GM12878 (cell line): ENCODE results near the gene DKKL1. TPM values are rescaled to one million over a fixed set of nuclear protein-coding genes. Genes with fewer than 3 reads are reported as not detected.

Experiments used
- ATAC-seq: fragments of 200-7000 bp; cut with Tn5 transposase; 3 replicates; pipeline ENCODE4 v1.9.1; 2020; ENCODE audit warnings: mild to moderate bottlenecking, moderate library complexity
- BruUV-seq: library from RNA; stranded (reverse); fragments of 400-500 nt; replicated peaks from 2 replicates; lab custom pipeline; 2021; lab: Mats Ljungman, UMichigan
- CTCF ChIA-PET: fragments of 300-600 bp; sonication (Branson Sonifier 250); formaldehyde crosslinking; extraction: SDS; loops from one replicate; lab custom pipeline; 2021; ENCODE audit warnings: inconsistent platforms; lab: Yijun Ruan, JAX
- POLR2A ChIA-PET: fragments of 350-600 bp; formaldehyde crosslinking; extraction: SDS; loops from one replicate; lab custom pipeline; 2021; ENCODE audit warnings: inconsistent platforms; lab: Charles Lee
- RAD21 ChIA-PET: fragments of 300-600 bp; sonication (Branson Sonifier 250); formaldehyde crosslinking; loops from one replicate; lab custom pipeline; 2023; ENCODE audit warnings: antibody characterized with exemption; ENCODE audit not compliant: unreplicated experiment; lab: Charles Lee
- SMC1A ChIA-PET: fragments of 300-600 bp; sonication (Branson Sonifier 250); formaldehyde crosslinking; loops from one replicate; lab custom pipeline; 2023; ENCODE audit not compliant: unreplicated experiment, uncharacterized antibody; lab: Charles Lee
- DNase-seq: peaks from one replicate; pipeline ENCODE4 v3.0.0-alpha.2; 2011; ENCODE audit warnings: low read depth, low spot score
- FAIRE-seq: peaks from 3 replicates; lab custom pipeline; 2011; peaks lifted over from hg19 to GRCh38; lab: Jason Lieb, UNC
- H2AFZ ChIP-seq: 2 replicates; pipeline ENCODE4 v1.6.0; 2011; ENCODE audit warnings: low read depth, low read length, control low read depth; ENCODE audit not compliant: control insufficient read depth
- H3K27ac ChIP-seq: 2 replicates; pipeline ENCODE4 v1.5.1; 2011; ENCODE audit warnings: control low read depth; ENCODE audit not compliant: control insufficient read depth, insufficient read depth
- H3K27me3 ChIP-seq, 2 experiments: replicated peaks in 1 of 2; 2 replicates each; pipeline versions ENCODE4 v1.6.0 to v1.6.1; 2011; ENCODE audit warnings: low read length in 1 of 2; ENCODE audit not compliant: control insufficient read depth in 2 of 2, insufficient read depth in 2 of 2
- H3K36me3 ChIP-seq, 2 experiments: 2 replicates each; pipeline ENCODE4 v1.5.1; 2011; ENCODE audit warnings: low read length in 1 of 2; ENCODE audit not compliant: control insufficient read depth in 2 of 2, insufficient read depth in 2 of 2
- H3K4me1 ChIP-seq: 2 replicates; pipeline ENCODE4 v1.6.1; 2011; ENCODE audit warnings: mild to moderate bottlenecking, low read length, moderate library complexity, mixed read lengths; ENCODE audit not compliant: control insufficient read depth, insufficient read depth
- H3K4me2 ChIP-seq: 2 replicates; pipeline ENCODE4 v1.6.0; 2011; ENCODE audit warnings: control low read depth; ENCODE audit not compliant: control insufficient read depth, insufficient read depth
- H3K4me3 ChIP-seq: fragments of 200-600 bp; sonication (generic); 2 replicates; pipeline ENCODE4 v1.5.1; 2016
- H3K79me2 ChIP-seq: 2 replicates; pipeline ENCODE4 v1.6.0; 2011; ENCODE audit warnings: low read length; ENCODE audit not compliant: control insufficient read depth, insufficient read depth
- H3K9ac ChIP-seq: 2 replicates; pipeline ENCODE4 v1.8.0; 2011; ENCODE audit warnings: low read length, control low read depth, mixed read lengths; ENCODE audit not compliant: control insufficient read depth, insufficient read depth
- H3K9me3 ChIP-seq: replicated peaks from 3 replicates; pipeline ENCODE4 v1.5.1; 2011; ENCODE audit warnings: mild to moderate bottlenecking, low read length; ENCODE audit not compliant: control insufficient read depth, insufficient read depth
- H4K20me1 ChIP-seq: 2 replicates; pipeline ENCODE4 v1.6.0; 2011; ENCODE audit not compliant: control insufficient read depth, insufficient read depth
- CBX3 ChIP-seq: fragments of 200-600 bp; sonication (generic); IDR thresholded peaks from 2 replicates; pipeline ENCODE4 v1.6.1; 2016; ENCODE audit warnings: low read depth, borderline replicate concordance
- ESRRA ChIP-seq: IDR thresholded peaks from 2 replicates; pipeline ENCODE4 v1.6.1; 2012; ENCODE audit warnings: mild to moderate bottlenecking, low read length, improper control_type of control experiment
- LARP7 ChIP-seq: fragments of 450-650 bp; IDR thresholded peaks from 2 replicates; pipeline ENCODE4 v1.6.1; 2017; ENCODE audit warnings: mild to moderate bottlenecking
- MAX ChIP-seq: IDR thresholded peaks from 2 replicates; pipeline ENCODE4 v1.6.1; 2012; ENCODE audit warnings: low read depth, low read length, improper control_type of control experiment
- MYB ChIP-seq: fragments of 150-350 bp; IDR thresholded peaks from 2 replicates; pipeline ENCODE4 v1.6.1; 2014; ENCODE audit warnings: mild to moderate bottlenecking, low read depth, low read length, borderline replicate concordance
- ZBTB40 ChIP-seq: fragments of 450-650 bp; IDR thresholded peaks from 2 replicates; pipeline ENCODE4 v1.6.1; 2016; ENCODE audit warnings: mild to moderate bottlenecking, moderate library complexity, borderline replicate concordance
- ZZZ3 ChIP-seq: IDR thresholded peaks from 2 replicates; pipeline ENCODE4 v1.6.1; 2011; ENCODE audit warnings: low read depth; ENCODE audit not compliant: control insufficient read depth, insufficient read length
- WGBS: methylation state at CpG from one replicate; pipeline ENCODE4 v1.1.6; 2016; ENCODE audit warnings: low lambda C conversion rate; ENCODE audit not compliant: insufficient replicate concordance, insufficient coverage; ENCODE audit errors: missing lambda C conversion rate; 5-methylcytosine and 5-hydroxymethylcytosine counted together
- in situ Hi-C: fragments of 300-500 bp; cut with MboI; formaldehyde crosslinking; loops from 9 replicates; pipeline ENCODE4 v1.14.3; 2018; ENCODE audit warnings: mixed read lengths
- intact Hi-C: fragments of 100-400 bp; cut with micrococcal nuclease; formaldehyde crosslinking; loops from one replicate; pipeline ENCODE4 v1.14.2; 2022; ENCODE audit not compliant: unreplicated experiment
- polyA plus RNA-seq, 11 experiments: library from polyadenylated mRNA; depleted of rRNA in 4 of 11; unstranded in 6 of 11; stranded (reverse) in 5 of 11; fragments of >200 nt; fragmentation: Nextera tagmentation in 4 of 11; fragmentation: Illumina TruSeq in 1 of 11; extraction: Ambion mirVana in 4 of 11; extraction: Trizol in 1 of 11; gene quantifications; 1 replicate in 1 of 11; 2 replicates in 10 of 11; pipeline versions ENCODE4 v1.2.1 to v1.2.3, GENCODE V29; 2011 to 2016; ENCODE audit warnings: inconsistent platforms in 2 of 11, missing spikeins in 2 of 11, low read depth in 1 of 11
- total RNA-seq, 4 experiments: library from RNA; depleted of rRNA in 3 of 4; stranded (reverse); fragments of >200 nt in 3 of 4; fragmentation: Illumina TruSeq in 1 of 4; extraction: Trizol in 1 of 4; gene quantifications; 2 replicates each; pipeline versions ENCODE4 v1.2.1 to v1.2.3, GENCODE V29; 2013 to 2021

DKKL1 gene
- total and polyA plus RNA-seq, 10 of the 15 experiments (the other 5 are each of a cell fraction or from before 2014, with no cell fraction given), result not detected

GRCh38 chr19:49398001-49398615 is 34.4 kb downstream of the DKKL1 start:
- in situ Hi-C loops (no loop called here), intact Hi-C loops (no loop called here)
- Histone ChIP-seq H3K27me3 (no peaks in the 10 kb centered on the region), H3K36me3 (no peaks in the 10 kb centered on the region), H3K4me2 (no peak overlapping the region), H4K20me1 (no peaks in the 10 kb centered on the region), H3K9ac (no peak overlapping the region), H3K27ac (no peak overlapping the region), H3K4me3 (no peak overlapping the region), H2AFZ (no peak overlapping the region), H3K79me2 (no peaks in the 10 kb centered on the region), H3K9me3 (no peaks in the 10 kb centered on the region), H3K4me1 (no peaks in the 10 kb centered on the region; the same call in 1 of the 2 replicates)
- POLR2A ChIA-PET, result interaction anchor here (1.2 kb wide), 1 partner anchor 13 kb away, joined by 3 read pairs; no protein-coding TSS in a partner anchor
- RAD21 ChIA-PET, result interaction anchor here (1.6 kb wide), 1 partner anchor 8 kb away, joined by 4 read pairs; no protein-coding TSS in a partner anchor
- no peak for DNase-seq
- no peak for FAIRE-seq
- SMC1A ChIA-PET, result no interaction called here
- TF ChIP-seq CBX3, result no peak
- no peak for TF ChIP-seq ESRRA
- no peak for TF ChIP-seq ZBTB40
- TF ChIP-seq ZZZ3, result no peak
- no peak for TF ChIP-seq LARP7
- TF ChIP-seq MYB, result no peak
- no peak for TF ChIP-seq MAX
- CTCF ChIA-PET, result interaction anchor here (0.7 to 1.1 kb wide), 3 partner anchors 63 to 109 kb away, joined by 3 read pairs; partner anchors contain the start of gene CD37
- WGBS, result 62% methylated on average over 11 of the region's 11 CpGs
- no TSS peak for BruUV-seq
- ATAC-seq, result no peak
